Stimulated activated naive B cell treated with anti-CD40 and anti-IgM and Interleukin-4, amounts not matched to agents 10 μg/mL and 1 μg/mL and 100 μg/mL, for 72 hours (primary cell): ENCODE results near the gene PAFAH2.

Experiments used
- ATAC-seq, 2 donors: fragments of 150-1000 bp; cut with Tn5 transposase; replicated peaks; 2 replicates each; pipeline ENCODE4 v1.10.0; 2021; ENCODE audit warnings: moderate library complexity in 1 of 2
- DNase-seq: peaks from one replicate; pipeline ENCODE4 v3.0.0; 2021
- H3K27ac Mint-ChIP-seq: one replicate; pipeline ENCODE4 v1.8.0; 2022; ENCODE audit warnings: mild to moderate bottlenecking, mixed read lengths
- H3K27me3 Mint-ChIP-seq, 2 donors: one replicate each; pipeline ENCODE4 v1.8.0; 2022; ENCODE audit warnings: mixed read lengths in 2 of 2
- H3K36me3 Mint-ChIP-seq, 2 donors: one replicate each; pipeline ENCODE4 v1.8.0; 2022; ENCODE audit warnings: mixed read lengths in 2 of 2, mild to moderate bottlenecking in 1 of 2
- H3K4me1 Mint-ChIP-seq, 2 donors: one replicate each; pipeline ENCODE4 v1.8.0; 2022; ENCODE audit warnings: mixed read lengths in 2 of 2, mild to moderate bottlenecking in 1 of 2
- H3K4me3 Mint-ChIP-seq, 2 donors: one replicate each; pipeline ENCODE4 v1.8.0; 2022; ENCODE audit warnings: mild to moderate bottlenecking in 2 of 2, mixed read lengths in 2 of 2, moderate library complexity in 1 of 2
- H3K9me3 Mint-ChIP-seq, 2 donors: one replicate each; pipeline ENCODE4 v1.8.0; 2022; ENCODE audit warnings: mixed read lengths in 2 of 2, mild to moderate bottlenecking in 1 of 2

PAFAH2 gene

DNA sequence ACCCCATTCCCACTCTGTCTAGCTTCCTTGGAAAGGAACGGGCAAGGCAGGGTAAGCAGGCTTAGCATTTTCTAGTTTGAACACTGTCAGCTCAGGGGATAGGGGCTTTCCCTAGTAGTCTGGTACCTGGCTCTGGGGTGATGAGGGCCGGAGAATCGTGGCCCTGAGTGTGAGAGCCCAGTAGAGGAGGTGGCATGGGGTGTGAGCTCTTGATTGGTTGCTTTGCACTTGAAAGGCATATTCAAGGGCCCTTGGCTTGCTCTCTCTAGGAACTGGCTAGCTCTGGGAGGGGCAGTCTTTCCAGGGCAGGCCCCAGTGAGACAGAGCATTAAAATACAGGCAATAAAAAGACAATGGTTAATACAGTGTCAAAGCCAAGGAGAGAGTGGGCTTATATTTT, 13.0 kb upstream of the PAFAH2 start:
- H3K27me3 Mint-ChIP-seq: peaks cover 5 to 9% of the 10 kb centered on the region in 2 donors
- H3K27ac Mint-ChIP-seq: peak overlapping the region; percentile 14
- no peaks in the 10 kb centered on the region for H3K36me3 Mint-ChIP-seq
- DNase-seq (no peak), ATAC-seq (no peak)
- H3K9me3 Mint-ChIP-seq: no peaks in the 10 kb centered on the region
- H3K4me1 Mint-ChIP-seq: peaks cover 0 to 2% of the 10 kb centered on the region in 2 donors
- H3K4me3 Mint-ChIP-seq: no peak overlapping the region

DNA sequence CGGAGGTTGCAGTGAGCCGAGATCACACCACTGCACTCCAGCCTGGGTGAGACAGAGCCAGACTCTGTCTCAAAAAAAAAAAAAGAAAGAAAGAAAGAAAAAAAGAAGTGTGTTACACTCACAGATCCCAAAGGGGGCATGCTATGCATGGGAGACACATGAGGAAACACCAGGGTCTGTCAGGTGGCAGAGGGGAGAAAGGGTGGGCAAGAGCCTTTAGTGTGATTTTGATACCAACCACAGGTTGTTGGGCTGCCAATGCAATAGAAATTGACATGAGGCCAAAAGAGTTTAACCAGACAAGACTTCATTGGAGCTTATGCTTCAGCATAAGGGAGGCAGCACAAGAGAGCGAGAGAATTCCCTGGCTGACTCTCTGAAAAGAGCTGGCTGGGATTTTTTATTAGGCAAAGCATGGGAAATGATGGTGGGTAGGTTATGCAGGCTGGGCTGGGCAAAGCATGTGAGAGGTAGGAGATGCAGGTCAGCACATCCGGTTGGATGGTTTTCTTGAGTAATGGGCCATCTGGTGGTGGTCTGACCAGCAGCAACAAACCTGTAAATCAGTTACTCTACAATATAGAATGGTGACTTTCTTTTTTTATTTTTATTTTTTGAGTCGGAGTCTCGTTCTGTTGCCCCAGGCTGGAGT, 12.1 kb upstream of the PAFAH2 start:
- Mint-ChIP-seq H3K9me3 (no peaks in the 10 kb centered on the region), H3K36me3 (no peaks in the 10 kb centered on the region), H3K4me3 (no peak overlapping the region), H3K27ac (no peak overlapping the region), H3K27me3 (peaks cover 5 to 9% of the 10 kb centered on the region in 2 donors), H3K4me1 (peaks cover 0 to 2% of the 10 kb centered on the region in 2 donors)
- DNase-seq: no peak
- no peak for ATAC-seq

DNA sequence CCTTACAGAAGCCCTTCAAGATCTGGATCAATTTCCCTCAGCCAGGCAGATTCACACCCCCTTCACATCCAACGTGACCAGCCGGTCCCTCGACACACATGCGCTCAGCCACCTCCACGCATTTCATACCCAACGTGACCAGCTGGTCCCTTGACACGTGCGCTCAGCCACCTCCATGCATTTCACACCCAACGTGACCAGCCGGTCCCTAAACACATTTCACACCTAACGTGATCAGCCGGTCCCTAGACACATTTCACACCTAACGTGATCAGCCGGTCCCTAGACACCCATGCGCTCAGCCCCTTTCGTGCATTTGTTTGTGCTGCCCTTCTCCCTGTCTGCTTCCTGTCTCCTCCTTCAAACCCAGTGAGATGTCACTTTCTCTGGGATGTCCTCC, 8.8 kb upstream of the PAFAH2 start:
- Mint-ChIP-seq H3K4me3 (no peak overlapping the region), H3K4me1 (peaks cover 2 to 8% of the 10 kb centered on the region in 2 donors), H3K36me3 (no peaks in the 10 kb centered on the region), H3K27ac (peak overlapping the region; percentile 0), H3K9me3 (no peaks in the 10 kb centered on the region), H3K27me3 (peaks cover 5 to 9% of the 10 kb centered on the region in 2 donors)
- DNase-seq (no peak), ATAC-seq (no peak)

DNA sequence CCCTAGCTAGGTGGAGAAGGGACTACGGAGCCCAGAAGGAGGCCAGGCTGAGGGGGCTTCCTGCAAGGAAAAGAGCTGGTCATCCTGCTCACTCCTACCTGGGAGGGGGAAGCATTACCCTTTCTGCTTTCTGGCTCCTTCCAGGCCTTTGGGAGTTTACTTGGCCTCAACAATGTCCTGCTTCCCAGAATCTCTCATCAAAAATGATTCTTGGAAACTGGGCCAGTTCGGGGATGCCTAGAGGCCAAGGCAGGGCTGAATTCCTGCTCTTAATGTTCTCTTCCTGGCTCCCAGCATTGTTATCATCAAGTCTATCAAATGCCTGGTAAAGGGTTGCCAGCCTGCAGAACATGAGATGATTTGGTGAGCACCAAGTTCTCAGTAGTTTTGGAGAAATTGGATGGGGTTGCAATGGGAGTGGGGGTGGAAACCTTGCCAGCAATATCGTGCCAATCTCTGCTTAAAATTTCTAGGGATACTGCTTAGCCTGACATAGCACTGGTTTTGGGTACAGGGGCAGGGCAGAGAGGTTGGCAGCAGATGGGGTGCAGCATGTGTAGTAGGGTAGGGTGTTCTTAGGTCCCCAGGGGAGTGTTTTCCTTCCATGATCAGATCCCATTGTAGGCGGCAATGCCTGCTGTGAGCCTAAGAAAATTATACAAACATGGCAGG, 7.7 kb upstream of the PAFAH2 start:
- Mint-ChIP-seq H3K36me3 (no peaks in the 10 kb centered on the region), H3K4me3 (no peak overlapping the region)
- no peak for ATAC-seq

DNA sequence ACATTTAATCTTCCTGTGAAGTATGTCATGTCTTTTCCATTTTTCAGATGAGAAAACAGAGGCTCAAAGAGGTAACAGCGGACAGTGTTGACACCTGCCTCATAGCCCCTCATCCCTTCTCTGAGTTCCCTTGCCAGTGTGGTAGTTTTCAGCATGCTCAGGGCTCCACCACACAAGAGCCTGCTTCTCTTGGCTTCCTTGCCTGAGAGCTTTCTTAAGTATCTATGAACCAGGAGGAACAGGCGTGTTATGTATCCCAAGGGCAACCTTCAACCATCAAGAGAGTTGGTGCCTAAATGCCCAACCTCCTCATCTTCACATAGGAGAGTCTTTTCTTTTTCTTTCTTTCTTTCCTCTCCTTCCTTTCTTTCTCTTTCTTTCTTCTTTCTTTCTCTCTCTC, 5.9 kb upstream of the PAFAH2 start:
- H3K4me3 Mint-ChIP-seq: no peak overlapping the region
- DNase-seq (no peak), ATAC-seq (no peak)
- H3K4me1 Mint-ChIP-seq: peaks cover 2 to 9% of the 10 kb centered on the region in 2 donors
- H3K9me3 Mint-ChIP-seq: no peaks in the 10 kb centered on the region
- H3K27ac Mint-ChIP-seq: no peak overlapping the region
- H3K36me3 Mint-ChIP-seq: no peaks in the 10 kb centered on the region
- peaks cover 5 to 6% of the 10 kb centered on the region in 2 donors for H3K27me3 Mint-ChIP-seq

More for the DNA sequence above, 7.7 kb upstream of the PAFAH2 start:
- H3K27ac Mint-ChIP-seq: no peak overlapping the region
- peaks cover 2 to 8% of the 10 kb centered on the region in 2 donors for H3K4me1 Mint-ChIP-seq
- no peak for DNase-seq
- peaks cover 5 to 9% of the 10 kb centered on the region in 2 donors for H3K27me3 Mint-ChIP-seq
- H3K9me3 Mint-ChIP-seq: no peaks in the 10 kb centered on the region

DNA sequence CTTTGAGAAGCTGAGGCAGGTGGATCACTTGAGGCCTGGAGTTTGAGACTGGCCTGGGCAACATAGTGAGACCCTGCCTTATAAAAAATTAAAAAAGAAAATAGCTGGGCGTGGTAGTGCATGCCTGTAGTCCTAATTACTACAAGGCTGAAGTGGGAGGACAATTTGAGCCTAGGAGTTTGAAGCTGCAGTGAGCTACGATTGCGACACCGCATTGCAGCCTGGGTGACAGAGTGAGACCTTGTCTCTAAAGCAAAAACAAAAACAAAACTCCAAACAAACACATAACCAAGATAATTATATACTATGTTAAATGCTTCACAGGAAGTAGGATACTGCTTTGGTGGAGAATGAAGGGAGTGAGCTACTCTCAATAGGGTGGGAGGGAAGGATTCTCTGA, 5.4 kb upstream of the PAFAH2 start:
- H3K27me3 Mint-ChIP-seq: peaks cover 5 to 6% of the 10 kb centered on the region in 2 donors
- H3K9me3 Mint-ChIP-seq: no peaks in the 10 kb centered on the region
- H3K4me1 Mint-ChIP-seq: peaks cover 3 to 14% of the 10 kb centered on the region in 2 donors
- no peak overlapping the region for H3K4me3 Mint-ChIP-seq
- ATAC-seq: no peak
- no peaks in the 10 kb centered on the region for H3K36me3 Mint-ChIP-seq
- no peak for DNase-seq
- no peak overlapping the region for H3K27ac Mint-ChIP-seq

DNA sequence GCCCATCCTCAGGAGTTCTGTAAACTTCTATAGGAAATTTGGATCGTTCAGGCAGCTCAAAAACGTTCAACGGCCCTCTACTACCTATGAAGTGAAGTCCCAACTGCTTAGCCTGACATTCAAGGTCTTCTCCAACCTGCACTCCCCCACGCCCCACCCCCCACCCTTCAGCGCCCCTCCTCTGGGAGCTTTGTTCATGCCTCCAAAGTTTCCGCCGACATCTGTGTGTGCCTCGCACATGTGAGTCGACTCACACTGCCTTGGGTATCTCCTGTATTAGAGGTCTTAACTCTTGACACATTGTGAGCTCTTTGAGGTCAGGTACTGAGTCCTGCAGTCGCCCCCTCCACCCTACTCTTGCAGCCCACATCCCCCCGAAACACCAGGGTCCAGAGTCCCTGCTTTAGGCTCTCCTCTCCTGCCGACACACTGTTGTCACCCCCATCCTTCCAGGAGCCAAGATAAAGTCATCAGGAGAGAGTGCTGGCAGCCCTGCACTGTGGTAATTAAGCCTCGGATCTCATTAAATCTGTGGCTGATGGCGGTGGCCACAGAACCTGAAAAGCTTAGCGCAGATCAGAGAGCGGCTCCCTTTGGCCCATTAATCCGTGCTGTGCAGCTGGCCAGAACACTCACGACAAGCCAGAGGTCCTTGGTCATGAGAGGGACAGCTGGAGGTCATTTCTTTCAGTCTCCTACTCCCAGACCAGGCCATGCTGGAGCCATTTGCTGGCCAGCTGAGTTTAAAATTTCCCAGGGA, 1.4 kb upstream of the PAFAH2 start:
- Mint-ChIP-seq H3K36me3 (peaks cover 3 to 11% of the 10 kb centered on the region in 2 donors), H3K9me3 (no peaks in the 10 kb centered on the region), H3K4me3 (no peak overlapping the region), H3K4me1 (peaks cover 9 to 23% of the 10 kb centered on the region in 2 donors), H3K27me3 (no peaks in the 10 kb centered on the region), H3K27ac (no peak overlapping the region)
- DNase-seq (no peak), ATAC-seq (no peak)

DNA sequence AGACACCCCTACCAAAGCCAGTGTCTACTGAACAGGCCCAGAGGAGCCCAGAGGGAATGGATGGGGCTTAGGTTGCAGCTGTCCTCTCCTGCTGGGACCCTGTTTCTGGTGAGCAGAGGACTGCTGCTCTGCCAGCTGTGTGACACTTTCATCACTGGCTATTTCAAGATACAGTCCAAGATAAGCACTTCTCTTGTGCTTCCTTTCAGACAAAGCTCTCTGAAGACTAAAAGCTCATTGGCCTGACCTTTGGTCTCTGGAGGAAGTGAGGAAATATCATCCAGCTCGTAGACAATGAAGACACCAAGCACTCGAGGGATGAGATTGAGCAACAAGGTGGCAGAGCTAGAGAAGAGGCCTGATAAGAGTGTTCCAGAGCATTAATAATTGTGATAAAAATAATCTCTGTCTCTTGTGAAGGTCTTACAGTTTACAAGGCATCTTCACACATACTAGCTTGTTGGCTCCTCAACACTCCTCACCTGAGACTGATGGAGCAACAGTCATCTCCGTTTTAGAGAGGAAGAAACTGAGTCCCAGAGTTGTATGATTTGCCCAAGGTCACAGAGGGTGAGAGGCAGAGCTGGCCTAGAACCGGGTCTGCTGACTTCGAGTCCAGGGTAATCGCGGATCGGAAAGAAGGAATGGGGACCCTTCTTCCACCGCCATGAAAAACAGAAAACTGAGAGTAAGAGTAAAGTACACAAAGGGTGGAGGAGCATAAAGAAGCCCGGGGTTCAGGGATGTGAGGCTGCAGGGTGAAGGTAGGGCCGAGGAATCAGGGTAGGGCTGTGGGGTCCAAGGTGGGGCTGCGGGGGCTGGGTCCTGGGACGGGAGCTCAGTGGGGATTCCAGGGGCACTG, 666 bp downstream of the PAFAH2 start:
- Mint-ChIP-seq H3K4me3 (peak overlapping the region; percentile 92 to 98), H3K4me1 (peaks cover 11 to 25% of the 10 kb centered on the region in 2 donors), H3K36me3 (peaks cover 12 to 14% of the 10 kb centered on the region in 2 donors), H3K27me3 (no peaks in the 10 kb centered on the region), H3K27ac (peak overlapping the region; percentile 99), H3K9me3 (no peaks in the 10 kb centered on the region)
- peak; percentile 22 for DNase-seq
- peak; percentile 22 to 28 for ATAC-seq

DNA sequence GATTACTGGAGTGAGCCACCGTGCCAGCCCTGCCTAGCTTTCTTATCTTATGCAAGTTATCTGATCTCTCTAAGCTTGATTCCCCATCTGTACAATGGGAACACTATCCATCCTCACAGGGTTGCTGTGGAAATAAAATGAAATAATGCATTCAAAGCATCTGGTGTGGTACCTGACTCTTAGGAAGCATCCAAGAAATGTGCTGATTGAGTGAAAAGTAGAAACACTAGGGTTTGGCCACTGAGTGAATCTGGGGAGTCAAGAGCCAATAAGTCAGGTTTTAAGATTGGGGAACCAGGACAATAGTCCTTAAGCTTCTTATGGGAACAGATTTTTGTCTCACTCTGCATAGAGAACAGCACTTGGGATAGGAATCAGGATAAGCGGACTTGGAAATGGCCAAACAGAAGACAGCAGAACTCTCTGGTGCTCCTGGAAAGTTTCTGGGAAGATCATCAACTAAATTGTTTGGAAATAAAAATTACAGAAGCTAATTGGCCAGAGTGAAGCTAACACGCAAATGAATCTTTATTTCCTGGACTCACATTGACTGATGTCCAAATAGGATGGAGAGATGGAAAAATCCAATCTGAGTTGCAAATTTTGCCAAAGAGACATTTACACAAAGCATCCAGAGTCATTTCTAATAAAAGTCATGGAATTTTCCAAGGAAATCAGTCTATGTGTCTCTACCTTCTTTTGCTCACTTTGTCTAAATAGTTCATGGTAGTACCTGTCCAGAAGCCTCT, 3.3 kb downstream of the PAFAH2 start:
- no peak overlapping the region for H3K27ac Mint-ChIP-seq
- peaks cover 18 to 21% of the 10 kb centered on the region in 2 donors for H3K36me3 Mint-ChIP-seq
- H3K27me3 Mint-ChIP-seq: no peaks in the 10 kb centered on the region
- no peaks in the 10 kb centered on the region for H3K9me3 Mint-ChIP-seq
- ATAC-seq (no peak), DNase-seq (no peak)
- H3K4me1 Mint-ChIP-seq: peaks cover 17 to 42% of the 10 kb centered on the region in 2 donors
- no peak overlapping the region for H3K4me3 Mint-ChIP-seq

DNA sequence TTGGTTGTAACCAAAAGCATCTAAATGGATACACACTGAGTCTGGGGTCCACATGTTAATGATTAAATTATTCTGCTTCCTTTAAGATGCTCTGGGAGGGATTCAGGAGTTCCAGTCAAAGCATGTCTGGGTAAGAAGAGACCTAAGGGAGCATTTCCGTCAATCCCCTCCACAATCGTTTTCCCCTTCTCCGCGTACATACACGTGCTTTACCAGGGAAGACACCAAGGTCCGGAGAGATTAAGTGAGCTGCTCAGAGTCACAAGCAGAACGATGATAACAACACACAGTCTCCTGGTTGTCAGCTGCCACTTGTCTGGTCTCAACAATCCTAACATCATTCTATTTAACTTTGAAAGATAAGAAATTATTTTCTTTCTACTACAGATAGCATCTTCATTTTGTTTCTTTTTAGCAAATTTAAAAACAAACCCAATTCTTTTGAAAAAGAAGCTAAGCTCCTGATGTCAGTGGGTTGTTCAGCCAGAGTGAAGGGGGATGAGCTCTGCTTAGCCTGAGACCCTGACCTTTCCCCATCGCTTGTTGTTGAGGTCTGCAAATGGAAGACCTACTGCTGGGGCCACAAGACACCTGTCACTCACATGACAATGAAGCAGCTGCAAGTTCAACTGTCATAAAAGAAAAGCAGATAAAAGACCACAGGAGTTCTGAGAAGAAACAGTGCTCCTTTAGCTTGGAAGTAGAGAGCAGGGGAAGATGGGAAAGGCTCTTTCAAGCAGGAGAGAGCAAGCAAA, 4.5 kb downstream of the PAFAH2 start:
- ATAC-seq (no peak), DNase-seq (no peak)
- Mint-ChIP-seq H3K9me3 (no peaks in the 10 kb centered on the region), H3K4me1 (peaks cover 17 to 42% of the 10 kb centered on the region in 2 donors), H3K27ac (no peak overlapping the region), H3K27me3 (no peaks in the 10 kb centered on the region), H3K4me3 (no peak overlapping the region), H3K36me3 (peaks cover 23 to 27% of the 10 kb centered on the region in 2 donors)

DNA sequence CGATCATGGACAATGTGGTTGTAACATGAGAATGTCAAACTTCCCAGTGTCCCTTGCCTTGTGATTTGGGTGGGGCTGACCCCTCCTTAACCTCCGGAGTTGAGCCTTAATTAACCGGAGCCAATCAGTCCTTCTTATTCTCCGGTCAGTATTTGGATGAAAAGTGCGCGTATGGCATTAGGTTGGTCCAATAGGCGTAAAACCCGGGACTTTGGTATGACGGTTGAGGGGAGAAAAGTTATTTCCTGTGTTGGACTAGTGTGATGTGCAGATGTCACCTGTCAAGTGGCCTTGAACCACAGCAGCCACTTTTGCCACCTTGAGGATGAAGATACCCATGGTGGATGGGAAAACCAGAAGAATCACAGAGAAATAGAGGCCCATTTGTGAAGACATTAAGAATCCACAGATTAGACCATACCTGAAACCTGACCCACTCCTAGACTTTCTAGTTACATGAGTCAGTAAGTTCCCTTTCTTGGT, 5.1 kb downstream of the PAFAH2 start:
- no peaks in the 10 kb centered on the region for H3K27me3 Mint-ChIP-seq
- no peak for ATAC-seq
- H3K27ac Mint-ChIP-seq: no peak overlapping the region
- peaks cover 15 to 38% of the 10 kb centered on the region in 2 donors for H3K4me1 Mint-ChIP-seq
- no peak overlapping the region for H3K4me3 Mint-ChIP-seq
- H3K9me3 Mint-ChIP-seq: no peaks in the 10 kb centered on the region
- peaks cover 23 to 27% of the 10 kb centered on the region in 2 donors for H3K36me3 Mint-ChIP-seq
- DNase-seq: no peak

DNA sequence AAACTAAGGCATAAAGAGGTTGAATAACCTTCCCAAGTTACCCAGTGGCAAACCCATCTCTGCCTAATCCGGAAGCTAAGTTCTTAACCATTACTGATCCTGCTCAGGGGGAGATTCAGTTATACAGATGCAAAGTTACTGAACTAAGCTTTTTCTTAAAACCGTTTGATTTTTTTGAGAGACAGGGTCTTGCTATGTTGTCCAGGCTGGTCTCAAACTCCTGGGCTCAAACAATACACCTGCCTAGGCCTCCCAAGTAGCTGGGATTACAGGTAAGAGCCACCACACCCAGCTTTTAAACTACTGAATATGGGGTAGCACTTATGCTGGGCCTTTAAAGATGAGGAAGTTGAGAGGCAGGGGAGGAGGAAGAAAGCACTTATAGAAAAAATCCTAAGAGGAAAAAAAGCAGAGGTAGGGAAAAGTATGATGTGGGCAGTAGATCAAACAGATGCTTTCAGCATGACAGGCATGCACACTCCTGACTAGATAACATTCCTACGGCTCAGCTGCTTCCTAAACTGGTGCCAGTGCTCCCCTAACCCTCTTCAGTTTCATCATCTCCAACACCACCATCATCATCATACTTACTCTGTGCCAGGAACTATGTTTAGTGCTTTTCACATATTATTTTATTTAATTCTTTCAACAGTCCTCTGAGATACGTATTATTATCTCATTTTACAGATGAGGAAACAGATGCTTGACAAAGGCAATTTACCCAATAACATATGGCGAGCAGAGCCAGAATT, 5.8 kb downstream of the PAFAH2 start:
- Mint-ChIP-seq H3K27ac (no peak overlapping the region), H3K27me3 (no peaks in the 10 kb centered on the region), H3K4me3 (no peak overlapping the region), H3K9me3 (no peaks in the 10 kb centered on the region), H3K36me3 (peaks cover 23 to 30% of the 10 kb centered on the region in 2 donors), H3K4me1 (peaks cover 12 to 34% of the 10 kb centered on the region in 2 donors)
- ATAC-seq: no peak
- DNase-seq: no peak
